UCSD-AML1 (cell line): ENCODE results near the gene OMD.

ENCODE experiments used
- DNase-seq: peaks from one replicate; lab custom pipeline; 2025; ENCODE audit not compliant: unreplicated experiment; lab: John Stamatoyannopoulos, UW

The OMD gene

DNA sequence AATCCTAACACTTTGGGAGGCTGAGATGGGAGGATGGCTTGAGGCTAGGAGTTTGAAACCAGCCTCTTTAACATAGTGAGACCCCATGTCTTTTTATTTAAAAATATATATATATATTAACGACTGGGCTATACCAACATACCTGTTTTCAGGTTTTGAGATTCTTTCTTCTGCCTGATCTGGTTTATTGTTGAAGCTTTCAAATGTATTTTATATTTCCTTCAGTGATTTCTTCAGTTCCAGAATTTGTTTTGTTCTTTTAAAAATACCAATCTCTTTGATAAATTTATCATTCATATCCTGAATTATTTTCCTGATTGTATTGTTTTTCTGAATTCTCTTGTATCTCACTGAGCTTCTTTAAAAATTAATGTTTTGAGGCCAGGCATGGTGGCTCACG lies 51.1 kb downstream of the OMD start:
- no peak for DNase-seq

DNA sequence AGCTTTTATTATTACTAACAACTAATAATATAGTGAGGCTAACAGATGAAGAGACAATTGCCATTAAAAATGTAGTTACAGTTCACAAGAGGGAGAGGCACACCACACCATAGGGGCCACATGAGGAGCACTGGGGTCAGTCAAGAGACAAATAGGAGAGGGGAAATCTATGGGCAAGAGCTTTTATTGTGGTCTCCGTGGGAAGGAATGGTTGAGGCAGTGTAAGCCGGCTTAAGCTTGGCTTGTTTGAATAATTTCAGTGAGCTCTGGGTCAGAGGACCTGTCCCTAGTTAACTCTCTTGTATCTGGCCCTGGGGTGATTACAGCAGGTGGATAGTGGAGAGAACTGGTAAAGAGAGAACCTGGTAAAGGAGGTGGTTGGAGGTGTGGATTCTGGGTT lies 55.2 kb downstream of the OMD start:
- no peak for DNase-seq
